Activated CD4-positive, alpha-beta memory T cell treated with anti-CD3 and anti-CD28 coated beads for 36 hours (primary cell): ENCODE data around the gene ADCY3. TPM values are rescaled to one million over a fixed set of nuclear protein-coding genes. Genes with fewer than 3 reads are reported as not detected.
"Not testable (repeated sequence)": the region's sequence is repeated elsewhere in the genome, so short reads cannot be mapped to it uniquely, and the experiment has no call there.

Source experiments
- CTCF ChIA-PET: fragments of 350-600 bp; sonication (Branson Sonifier 250); formaldehyde crosslinking; loops from one replicate; lab custom pipeline; 2021; ENCODE audit warnings: antibody characterized with exemption, inconsistent platforms; lab: Charles Lee
- POLR2A ChIA-PET: fragments of 350-600 bp; sonication (Branson Sonifier 250); formaldehyde crosslinking; loops from one replicate; lab custom pipeline; 2021; ENCODE audit warnings: antibody characterized with exemption; lab: Charles Lee
- DNase-seq: peaks from one replicate; pipeline ENCODE4 v3.0.0-alpha.2; 2020
- H3K27ac Mint-ChIP-seq: one replicate; pipeline ENCODE4 v1.8.0; 2021; ENCODE audit warnings: mixed read lengths
- H3K27me3 Mint-ChIP-seq: one replicate; pipeline ENCODE4 v1.8.0; 2021; ENCODE audit warnings: mixed read lengths
- H3K36me3 Mint-ChIP-seq: one replicate; pipeline ENCODE4 v1.8.0; 2021; ENCODE audit warnings: mixed read lengths
- H3K4me1 Mint-ChIP-seq: one replicate; pipeline ENCODE4 v1.8.0; 2021; ENCODE audit warnings: low read depth, mixed read lengths
- H3K4me3 Mint-ChIP-seq: one replicate; pipeline ENCODE4 v1.8.0; 2021; ENCODE audit warnings: mild to moderate bottlenecking, mixed read lengths
- H3K9me3 Mint-ChIP-seq: one replicate; pipeline ENCODE4 v1.8.0; 2021; ENCODE audit warnings: mixed read lengths
- intact Hi-C: fragments of 100-400 bp; cut with micrococcal nuclease; formaldehyde crosslinking; loops from one replicate; pipeline ENCODE4 v1.15.1; 2023
- total RNA-seq, 2 experiments: library from RNA; stranded (reverse); gene quantifications; one replicate each; pipeline ENCODE4 v1.2.3, GENCODE V29; 2021

ADCY3 gene
- total RNA-seq, 2 experiments from 2014 or later: 68.7 to 71.7 TPM

DNA sequence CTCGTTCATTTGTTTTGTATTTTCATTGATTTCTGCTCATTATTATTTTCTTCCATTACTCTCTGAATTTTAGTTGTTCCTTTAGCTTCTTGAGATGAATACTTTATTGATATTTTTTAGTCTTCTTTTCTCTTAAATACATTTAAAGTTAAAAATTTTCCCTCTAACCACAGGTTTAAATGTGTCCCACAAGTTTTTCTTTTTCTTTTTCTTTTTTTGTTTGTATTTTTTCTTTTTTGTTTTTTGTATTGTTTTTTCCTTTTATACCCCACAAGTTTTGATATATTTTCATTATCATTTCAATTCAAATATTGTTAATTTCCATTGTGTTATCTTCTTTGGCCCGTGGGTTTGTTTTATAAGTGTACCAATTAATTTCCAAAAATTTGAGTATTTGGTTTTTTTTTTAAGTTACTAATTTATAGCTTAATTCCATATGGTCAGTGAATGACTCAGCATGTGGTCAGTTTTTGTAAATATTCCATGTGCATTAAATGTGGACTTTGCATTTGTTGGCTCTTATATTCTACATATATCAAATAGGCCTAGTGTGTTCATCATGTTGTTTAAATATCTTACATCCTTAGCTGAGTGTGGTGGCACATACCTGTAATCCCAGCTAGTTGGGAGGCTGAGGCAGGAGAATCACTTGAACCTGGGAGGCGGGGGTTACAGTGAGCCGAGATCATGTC lies 110.6 kb downstream of the ADCY3 start:
- DNase-seq: no peak
- Mint-ChIP-seq H3K4me3 (no peak overlapping the region), H3K9me3 (peaks cover 4% of the 10 kb centered on the region), H3K36me3 (peaks cover 41% of the 10 kb centered on the region), H3K4me1 (peaks cover 22% of the 10 kb centered on the region), H3K27me3 (no peaks in the 10 kb centered on the region), H3K27ac (no peak overlapping the region)
- intact Hi-C loops: no loop called here
- ChIA-PET POLR2A (no interaction called here), CTCF (interaction anchor here (0.7 to 1.0 kb wide), 3 partner anchors 17 to 399 kb away, joined by 3 to 4 read pairs (median 3); no protein-coding TSS in a partner anchor)

DNA sequence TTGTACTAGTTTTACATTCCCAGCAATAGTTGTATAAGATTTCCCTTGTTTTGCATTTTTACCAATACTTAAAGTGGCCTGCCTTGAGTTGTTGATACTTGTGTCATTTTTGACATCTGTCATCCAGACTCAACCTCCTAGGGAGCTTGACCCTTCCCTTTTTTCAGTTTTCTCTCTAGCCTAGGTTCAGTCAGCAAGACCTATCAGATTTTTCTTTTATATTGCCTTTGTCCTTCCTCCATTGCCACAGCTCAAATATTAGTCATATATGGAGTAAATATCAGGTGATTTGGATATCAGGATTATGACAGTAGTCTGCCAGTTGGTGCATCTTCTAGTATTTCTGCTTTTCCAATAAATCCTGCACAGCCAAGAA lies 113.4 kb downstream of the ADCY3 start:
- Mint-ChIP-seq H3K27me3 (no peaks in the 10 kb centered on the region), H3K4me3 (no peak overlapping the region), H3K4me1 (peaks cover 22% of the 10 kb centered on the region), H3K27ac (no peak overlapping the region), H3K36me3 (peaks cover 40% of the 10 kb centered on the region), H3K9me3 (peaks cover 7% of the 10 kb centered on the region)
- CTCF ChIA-PET: no interaction called here
- intact Hi-C loops: no loop called here
- POLR2A ChIA-PET: no interaction called here
- no peak for DNase-seq

DNA sequence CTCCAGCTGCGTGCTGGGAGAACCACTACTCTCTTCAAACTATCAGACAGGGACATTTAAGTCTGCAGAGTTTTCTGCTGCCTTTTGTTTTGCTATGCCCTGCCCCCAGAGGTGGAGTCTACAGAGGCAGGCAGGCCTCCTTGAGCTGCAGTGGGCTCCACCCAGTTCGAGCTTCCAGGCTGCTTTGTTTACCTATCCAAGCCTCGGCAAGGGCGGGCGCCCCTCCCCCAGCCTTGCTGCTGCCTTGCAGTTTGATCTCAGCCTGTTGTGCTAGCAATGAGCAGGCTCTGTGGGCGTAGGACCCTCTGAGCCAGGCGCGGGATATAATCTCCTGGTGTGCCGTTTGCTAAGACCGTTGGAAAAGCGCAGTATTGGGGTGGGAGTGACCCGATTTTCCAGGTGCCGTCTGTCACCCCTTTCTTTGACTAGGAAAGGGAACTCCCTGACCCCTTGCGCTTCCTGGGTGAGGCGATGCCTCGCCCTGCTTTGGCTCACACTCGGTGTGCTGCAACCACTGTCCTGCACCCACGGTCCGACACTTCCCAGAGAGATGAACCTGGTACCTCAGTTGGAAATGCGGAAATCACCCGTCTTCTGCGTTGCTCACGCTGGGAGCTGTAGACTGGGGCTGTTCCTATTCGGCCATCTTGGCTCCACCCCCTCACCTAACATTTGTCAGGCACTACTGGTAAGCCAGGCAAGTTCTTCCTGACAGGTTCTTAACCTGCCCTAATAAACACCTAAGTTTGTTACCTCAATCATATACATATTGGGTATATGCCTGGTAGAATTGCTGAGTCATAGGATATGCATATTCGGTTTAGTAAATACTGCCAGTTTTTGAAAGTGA lies 114.0 kb downstream of the ADCY3 start:
- CTCF ChIA-PET, H3K27ac Mint-ChIP-seq: not testable (repeated sequence)

DNA sequence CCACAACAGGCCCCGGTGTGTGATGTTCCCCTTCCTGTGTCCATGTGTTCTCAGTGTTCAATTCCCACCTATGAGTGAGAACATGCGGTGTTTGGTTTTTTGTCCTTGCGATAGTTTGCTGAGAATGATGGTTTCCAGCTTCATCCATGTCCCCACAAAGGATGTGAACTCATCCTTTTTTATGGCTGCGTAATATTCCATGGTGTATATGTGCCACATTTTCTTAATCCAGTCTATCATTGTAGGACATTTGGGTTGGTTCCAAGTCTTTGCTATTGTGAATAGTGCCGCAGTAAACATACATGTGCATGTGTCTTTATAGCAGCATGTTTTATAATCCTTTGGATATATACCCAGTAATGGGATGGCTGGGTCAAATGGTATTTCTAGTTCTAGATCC lies 119.5 kb downstream of the ADCY3 start:
- H3K27me3 Mint-ChIP-seq, H3K27ac Mint-ChIP-seq, H3K4me3 Mint-ChIP-seq, intact Hi-C loops, POLR2A ChIA-PET, CTCF ChIA-PET, H3K9me3 Mint-ChIP-seq, DNase-seq: not testable (repeated sequence)
- peaks cover 15% of the 10 kb centered on the region for H3K4me1 Mint-ChIP-seq
- H3K36me3 Mint-ChIP-seq: peaks cover 67% of the 10 kb centered on the region

More for the DNA sequence above, 114.0 kb downstream of the ADCY3 start:
- H3K27me3 Mint-ChIP-seq, H3K9me3 Mint-ChIP-seq, POLR2A ChIA-PET, intact Hi-C loops, H3K4me3 Mint-ChIP-seq, DNase-seq: not testable (repeated sequence)
- Mint-ChIP-seq H3K4me1 (peaks cover 22% of the 10 kb centered on the region), H3K36me3 (peaks cover 43% of the 10 kb centered on the region)

DNA sequence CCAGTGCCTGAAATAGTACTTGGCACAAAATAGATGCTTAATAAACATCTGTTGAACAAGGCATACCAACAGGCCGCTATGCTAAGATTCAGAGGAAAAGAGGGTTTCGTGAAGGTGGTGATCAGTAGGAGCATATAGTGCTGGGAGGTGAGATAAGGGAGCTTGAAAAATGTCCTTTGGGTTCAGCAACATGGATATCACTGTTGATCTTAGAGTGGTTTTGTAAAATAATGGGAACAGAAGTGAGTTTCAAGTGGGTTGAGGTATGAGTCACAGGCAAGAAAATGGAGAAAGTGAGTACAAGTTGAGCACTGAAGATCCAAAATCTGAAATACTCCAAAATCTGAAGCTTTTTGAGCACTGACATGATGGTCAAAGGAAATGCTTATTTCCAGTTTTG lies 122.4 kb downstream of the ADCY3 start:
- Mint-ChIP-seq H3K36me3 (peaks cover 66% of the 10 kb centered on the region), H3K27ac (no peak overlapping the region), H3K4me1 (peaks cover 30% of the 10 kb centered on the region), H3K4me3 (no peak overlapping the region), H3K9me3 (peaks cover 7% of the 10 kb centered on the region), H3K27me3 (no peaks in the 10 kb centered on the region)
- CTCF ChIA-PET: interaction anchor here (1.0 to 1.6 kb wide), 2 partner anchors 30 to 376 kb away, joined by 4 to 6 read pairs; no protein-coding TSS in a partner anchor
- intact Hi-C loops: loop anchor here (10.0 kb wide), 1 partner anchor 877 kb away; the partner anchor contains the start of gene DTNB
- POLR2A ChIA-PET: interaction anchor here (0.6 kb wide), 1 partner anchor 359 kb away, joined by 4 read pairs; no protein-coding TSS in a partner anchor
- no peak for DNase-seq

GRCh38 chr2:24793761-24794435 lies 126.1 kb downstream of the ADCY3 start:
- peak overlapping the region; percentile 100 for H3K27ac Mint-ChIP-seq
- peak; percentile 28 for DNase-seq
- H3K36me3 Mint-ChIP-seq: peaks cover 43% of the 10 kb centered on the region
- peaks cover 35% of the 10 kb centered on the region for H3K4me1 Mint-ChIP-seq
- ChIA-PET CTCF (interaction anchor here (2.0 kb wide), 1 partner anchor 384 kb away, joined by 13 read pairs; no protein-coding TSS in a partner anchor), POLR2A (interaction anchor here (0.6 to 1.6 kb wide), 4 partner anchors 215 to 430 kb away, joined by 3 to 7 read pairs (median 4); partner anchors contain the start of gene NCOA1)
- H3K4me3 Mint-ChIP-seq: peak overlapping the region; percentile 98
- no peaks in the 10 kb centered on the region for H3K9me3 Mint-ChIP-seq
- H3K27me3 Mint-ChIP-seq: no peaks in the 10 kb centered on the region
- intact Hi-C loops: loop anchor here (1.0 to 10.0 kb wide), 5 partner anchors 177 to 881 kb away; partner anchors contain the start of genes DNAJC27, DTNB, NCOA1 and SF3B6

DNA sequence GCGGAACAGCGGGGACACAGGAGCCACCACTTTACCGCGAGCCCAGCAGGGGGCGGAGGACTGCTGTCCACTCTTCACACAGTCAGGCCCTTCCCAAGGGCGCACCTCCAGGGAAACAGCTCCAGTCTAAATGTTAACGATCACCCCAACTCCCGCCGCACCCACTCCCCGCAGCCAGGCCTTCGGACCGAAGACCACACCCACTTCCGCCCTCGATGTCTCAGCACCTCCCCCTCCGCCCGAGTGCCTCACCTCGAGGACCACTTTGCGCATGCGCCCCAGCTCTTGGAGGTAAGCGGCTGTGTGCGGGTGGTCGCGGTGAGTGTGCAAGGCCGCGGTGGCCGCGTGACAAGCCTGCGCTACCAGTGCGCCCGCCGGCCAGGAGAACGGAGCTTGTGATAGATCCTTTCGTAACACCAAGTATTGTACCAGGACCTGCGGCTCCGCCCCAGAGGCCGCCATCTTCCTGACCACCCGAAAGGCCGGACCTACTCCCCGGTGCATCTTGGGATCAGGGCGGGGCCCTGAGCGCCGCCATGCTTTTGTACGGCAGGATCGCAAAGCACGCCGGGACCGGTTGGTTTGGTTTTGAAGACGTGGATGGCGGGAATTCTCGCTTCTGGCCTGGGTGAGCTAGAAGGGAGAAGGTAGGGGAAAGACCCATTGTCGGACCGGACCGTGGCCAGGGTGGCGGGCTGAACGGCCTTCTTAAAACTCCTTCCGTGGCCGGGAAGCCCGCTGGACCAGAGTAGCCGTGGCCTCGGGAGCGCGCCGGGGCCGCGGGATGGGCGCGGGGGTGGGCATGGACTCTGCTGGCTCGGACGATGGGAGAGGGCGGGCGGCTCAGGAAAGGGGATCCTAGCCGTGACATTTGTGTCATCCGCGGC lies 126.9 kb downstream of the ADCY3 start, which contains the start of the genes CENPO and PTRHD1:
Gene CENPO (plus strand): TSS at position 552 of the 887 bp plus-strand sequence. CDS start 495 bp downstream, outside the sequence.
Gene PTRHD1 (minus strand): TSS at position 518 of the 887 bp plus-strand sequence. CDS start 14 bp downstream, at position 504.
- peaks cover 35% of the 10 kb centered on the region for H3K4me1 Mint-ChIP-seq
- CTCF ChIA-PET: interaction anchor here (0.7 to 2.0 kb wide), 8 partner anchors 14 to 383 kb away, joined by 3 to 19 read pairs (median 4); partner anchors contain the start of gene NCOA1
- intact Hi-C loops: loop anchor here (1.0 to 10.0 kb wide), 5 partner anchors 178 to 882 kb away; partner anchors contain the start of genes DNAJC27, DTNB, NCOA1 and SF3B6
- H3K9me3 Mint-ChIP-seq: no peaks in the 10 kb centered on the region
- H3K27me3 Mint-ChIP-seq: no peaks in the 10 kb centered on the region
- POLR2A ChIA-PET: interaction anchor here (0.6 to 1.6 kb wide), 7 partner anchors 28 to 433 kb away, joined by 3 to 7 read pairs (median 4); partner anchors contain the start of genes ITSN2 and NCOA1
- peak within 1 kb of the TSS; percentile 98 for H3K4me3 Mint-ChIP-seq
- peak within 1 kb of the TSS; percentile 100 for H3K27ac Mint-ChIP-seq
- peak; percentile 97 for DNase-seq
- peaks cover 37% of the 10 kb centered on the region for H3K36me3 Mint-ChIP-seq

DNA sequence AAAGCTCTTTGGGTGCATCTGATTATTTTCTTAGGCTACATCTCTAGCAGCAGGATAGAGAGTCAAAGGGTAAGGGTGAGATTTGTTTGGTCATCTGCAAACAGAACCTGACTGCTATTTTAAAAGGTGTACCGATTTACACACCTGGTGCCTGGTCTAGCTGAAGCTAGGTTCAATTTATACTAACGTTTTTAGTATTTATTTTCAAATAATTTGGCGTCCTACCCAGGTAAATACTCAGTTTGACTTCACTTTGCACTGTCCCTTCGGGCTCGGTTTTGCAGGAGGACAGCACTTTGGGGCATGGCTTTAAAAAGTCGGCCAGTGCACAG lies 127.5 kb downstream of the ADCY3 start:
- CTCF ChIA-PET: interaction anchor here (0.7 to 2.0 kb wide), 8 partner anchors 13 to 382 kb away, joined by 3 to 19 read pairs (median 4); partner anchors contain the start of gene NCOA1
- Mint-ChIP-seq H3K36me3 (peaks cover 31% of the 10 kb centered on the region), H3K27ac (peak overlapping the region; percentile 100), H3K27me3 (no peaks in the 10 kb centered on the region), H3K4me3 (peak overlapping the region; percentile 98), H3K9me3 (no peaks in the 10 kb centered on the region), H3K4me1 (peaks cover 31% of the 10 kb centered on the region)
- POLR2A ChIA-PET: interaction anchor here (0.7 to 1.6 kb wide), 5 partner anchors 29 to 433 kb away, joined by 3 to 7 read pairs (median 4); partner anchors contain the start of genes ITSN2 and NCOA1
- intact Hi-C loops: loop anchor here (2.0 to 10.0 kb wide), 4 partner anchors 178 to 882 kb away; partner anchors contain the start of genes DNAJC27, DTNB and NCOA1
- no peak for DNase-seq

DNA sequence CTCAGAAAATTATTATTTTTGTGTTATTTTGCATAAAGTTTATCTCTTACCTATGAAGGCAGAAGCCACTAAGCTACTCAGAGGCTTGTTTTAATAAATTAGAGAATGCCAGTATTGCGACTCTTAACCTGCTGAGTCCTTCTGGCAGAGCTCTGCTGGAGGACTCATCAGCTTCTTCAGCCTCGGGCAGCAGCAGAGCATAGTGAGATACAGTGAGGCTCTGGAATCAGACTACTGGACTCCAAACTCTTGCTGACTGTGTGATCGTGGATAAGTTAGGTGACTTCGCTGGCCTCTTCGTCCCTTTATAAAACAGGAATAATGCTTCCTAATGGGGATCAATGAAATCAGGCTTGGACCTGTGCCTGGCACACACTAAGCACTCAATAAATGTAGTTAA lies 128.6 kb downstream of the ADCY3 start:
- Mint-ChIP-seq H3K4me3 (no peak overlapping the region), H3K9me3 (no peaks in the 10 kb centered on the region), H3K27me3 (no peaks in the 10 kb centered on the region), H3K27ac (no peak overlapping the region), H3K4me1 (peaks cover 20% of the 10 kb centered on the region), H3K36me3 (peaks cover 21% of the 10 kb centered on the region)
- intact Hi-C loops: loop anchor here (5.0 to 10.0 kb wide), 2 partner anchors 299 to 883 kb away; partner anchors contain the start of genes DTNB and NCOA1
- POLR2A ChIA-PET: no interaction called here
- CTCF ChIA-PET: interaction anchor here (1.4 kb wide), 1 partner anchor 381 kb away, joined by 3 read pairs; no protein-coding TSS in a partner anchor
- DNase-seq: no peak

- no peak for DNase-seq
- intact Hi-C loops: no loop called here
- no peak overlapping the region for H3K27ac Mint-ChIP-seq
- H3K4me1 Mint-ChIP-seq: peaks cover 5% of the 10 kb centered on the region
- no peaks in the 10 kb centered on the region for H3K9me3 Mint-ChIP-seq
- H3K27me3 Mint-ChIP-seq: no peaks in the 10 kb centered on the region
- peaks cover 10% of the 10 kb centered on the region for H3K36me3 Mint-ChIP-seq
- CTCF ChIA-PET: interaction anchor here (1.2 kb wide), 1 partner anchor 67 kb away, joined by 3 read pairs; no protein-coding TSS in a partner anchor
- POLR2A ChIA-PET: no interaction called here
- no peak overlapping the region for H3K4me3 Mint-ChIP-seq
These were observed 131.2 kb downstream of the ADCY3 start for GRCh38 chr2:24788816-24789215.
